ENCODE results near the gene ZNF326. TPM values are rescaled to one million over a fixed set of nuclear protein-coding genes. Genes with fewer than 3 reads are reported as not detected.

ZNF326 gene
- polyA plus RNA-seq, 1 of the 3 experiments (the other 2 are of a cell fraction): 16.4 TPM

- Histone ChIP-seq H3K4me1 (ENCODE audit: control insufficient read depth in 1 of 2, insufficient read depth in 2 of 2, low read depth in 1 of 2, low read length in 1 of 2) (peaks cover 0 to 9% of the 10 kb centered on the region in 2 experiments; a peak in 2 of 4 replicates), H2AFZ (ENCODE audit: low read depth) (no peak overlapping the region), H3K9me3 (no peaks in the 10 kb centered on the region), H3K36me3 (replicated peaks in 1 of 2; ENCODE audit: control insufficient read depth in 1 of 2, insufficient read depth in 2 of 2, low read length in 1 of 2) (no peaks in the 10 kb centered on the region), H3K27me3 (ENCODE audit: insufficient read depth) (no peaks in the 10 kb centered on the region; the same call in 1 of the 2 replicates), H3K27ac (ENCODE audit: low read depth in 2 of 2, low read length in 1 of 2) (no peak overlapping the region), H3K9ac (no peak overlapping the region), H4K20me1 (ENCODE audit: insufficient read depth) (no peaks in the 10 kb centered on the region), H3F3A (replicated peaks; ENCODE audit: insufficient read depth) (no peaks in the 10 kb centered on the region), H3K4me3 (ENCODE audit: low read depth in 2 of 2, low read length in 1 of 2) (no peak overlapping the region), H3K79me2 (ENCODE audit: insufficient read depth) (no peaks in the 10 kb centered on the region), H3K9me2 (no peaks in the 10 kb centered on the region), H3K4me2 (no peak overlapping the region)
- no peak for TF ChIP-seq REST (IDR thresholded peaks at IDR 0.05; ENCODE audit: low read depth, low read length)
- no peak for TF ChIP-seq CHD2 (IDR thresholded peaks at IDR 0.05; ENCODE audit: low read length, partially characterized antibody)
- no peak for TF ChIP-seq SMC3 (IDR thresholded peaks at IDR 0.05; ENCODE audit: low read depth, low read length)
- no peak for TF ChIP-seq TAF1 (IDR thresholded peaks at IDR 0.05; ENCODE audit: borderline replicate concordance, low read depth, low read length)
- no peak for TF ChIP-seq PBX3 (IDR thresholded peaks at IDR 0.05)
- no peak for TF ChIP-seq MEF2A (IDR thresholded peaks at IDR 0.05; ENCODE audit: borderline replicate concordance, low read depth)
- no peak for TF ChIP-seq GATA2 (CRISPR knock-in tag; IDR thresholded peaks at IDR 0.05)
- no peak for TF ChIP-seq TEAD4 (IDR thresholded peaks at IDR 0.05; ENCODE audit: borderline replicate concordance, insufficient read depth)
- TF ChIP-seq TCF12 (IDR thresholded peaks at IDR 0.05): no peak
- no peak for TF ChIP-seq FOXM1 (IDR thresholded peaks at IDR 0.05; ENCODE audit: low read depth)
- TF ChIP-seq SIN3A (IDR thresholded peaks at IDR 0.05; ENCODE audit: borderline replicate concordance, low read depth, low read length): no peak
- no peak for TF ChIP-seq EZH2phosphoT487 (IDR thresholded peaks at IDR 0.05; ENCODE audit: borderline replicate concordance, low read depth)
- no peak for TF ChIP-seq NRF1 (IDR thresholded peaks at IDR 0.05; ENCODE audit: low read depth, low read length)
- no peak for TF ChIP-seq MXI1 (IDR thresholded peaks at IDR 0.05; ENCODE audit: low read depth, low read length)
- no peak for TF ChIP-seq JUND (IDR thresholded peaks at IDR 0.05)
- TF ChIP-seq YY1 (IDR thresholded peaks at IDR 0.05; ENCODE audit: low read depth): no peak
- WGBS (ENCODE audit: low lambda C conversion rate): 24% methylated on average over 5 of the region's 5 CpGs
- CTCF ChIA-PET: no interaction called here
- POLR2A ChIA-PET: no interaction called here
- no peak for DNase-seq
These were observed 79.2 kb downstream of the ZNF326 start for GRCh38 chr1:90074137-90074536.
